ENCODE measurements around the gene WASF3. TPM values are rescaled to one million over a fixed set of nuclear protein-coding genes. Genes with fewer than 3 reads are reported as not detected.
A peak's percentile ranks its signal among the peaks of the same experiment; 100 is the strongest.

Gene WASF3
- total and polyA plus RNA-seq, 3 donors from 2014 or later: 27.3 to 36.2 (median 30.8) TPM

GRCh38 chr13:26709461-26709860 lies 152.0 kb downstream of the WASF3 start:
- 76 to 83% methylated on average over 7 of the region's 7 CpGs for WGBS, 2 donors

GRCh38 chr13:26710166-26710565 lies 152.7 kb downstream of the WASF3 start:
- no peaks in the 10 kb centered on the region for H3K27me3 ChIP-seq
- no peaks in the 10 kb centered on the region for H3K4me1 ChIP-seq
- no peaks in the 10 kb centered on the region for H3K9me3 ChIP-seq
- no peak for DNase-seq
- H3K36me3 ChIP-seq (ENCODE audit: low read depth, missing control alignments): no peaks in the 10 kb centered on the region
- peak overlapping the region in 1 of 2 donors; percentile 12 for H3K4me3 ChIP-seq
- intact Hi-C loops (cut with DNase I; ENCODE audit: low total_unique reads): no loop called here
- H3K27ac ChIP-seq: no peak overlapping the region
- TF ChIP-seq CTCF (IDR thresholded peaks at IDR 0.05) (no peak), POLR2A (IDR thresholded peaks at IDR 0.05) (no peak)
- 45 to 69% methylated on average over 10 to 13 of the region's 13 CpGs for WGBS, 2 donors

More at GRCh38 chr13:26709461-26709860, 152.0 kb downstream of the WASF3 start:
- DNase-seq: no peak
- H3K4me1 ChIP-seq: no peaks in the 10 kb centered on the region
- no peak overlapping the region for H3K27ac ChIP-seq
- intact Hi-C loops (cut with DNase I; ENCODE audit: low total_unique reads): loop anchor here (5.0 kb wide), 1 partner anchor 218 kb away; no protein-coding TSS in a partner anchor
- H3K4me3 ChIP-seq: no peak overlapping the region
- H3K27me3 ChIP-seq: no peaks in the 10 kb centered on the region
- no peak for TF ChIP-seq POLR2A (IDR thresholded peaks at IDR 0.05)
- no peak for TF ChIP-seq CTCF (IDR thresholded peaks at IDR 0.05)
- no peaks in the 10 kb centered on the region for H3K36me3 ChIP-seq (ENCODE audit: low read depth, missing control alignments)
- H3K9me3 ChIP-seq: no peaks in the 10 kb centered on the region

GRCh38 chr13:26711211-26711610 lies 153.7 kb downstream of the WASF3 start:
- no peaks in the 10 kb centered on the region for H3K9me3 ChIP-seq
- H3K27me3 ChIP-seq: no peaks in the 10 kb centered on the region
- 31 to 37% methylated on average over 4 of the region's 4 CpGs for WGBS, 2 donors
- no peaks in the 10 kb centered on the region for H3K4me1 ChIP-seq
- DNase-seq: no peak
- TF ChIP-seq CTCF (IDR thresholded peaks at IDR 0.05) (no peak), POLR2A (IDR thresholded peaks at IDR 0.05) (no peak)
- intact Hi-C loops (cut with DNase I; ENCODE audit: low total_unique reads): no loop called here
- no peak overlapping the region for H3K27ac ChIP-seq
- no peak overlapping the region for H3K4me3 ChIP-seq
- no peaks in the 10 kb centered on the region for H3K36me3 ChIP-seq (ENCODE audit: low read depth, missing control alignments)

- Histone ChIP-seq H3K27me3 (no peaks in the 10 kb centered on the region), H3K4me1 (no peaks in the 10 kb centered on the region), H3K9me3 (no peaks in the 10 kb centered on the region), H3K4me3 (no peak overlapping the region), H3K36me3 (ENCODE audit: low read depth, missing control alignments) (no peaks in the 10 kb centered on the region), H3K27ac (no peak overlapping the region)
- TF ChIP-seq CTCF (IDR thresholded peaks at IDR 0.05) (no peak), POLR2A (IDR thresholded peaks at IDR 0.05) (no peak)
- DNase-seq: no peak
- intact Hi-C loops (cut with DNase I; ENCODE audit: low total_unique reads): no loop called here
- whole genome bisulfite sequencing, 2 donors: 93 to 100% methylated on average over 1 of the region's 1 CpG
Observed at GRCh38 chr13:26713341-26713740, 155.9 kb downstream of the WASF3 start.

- Histone ChIP-seq H3K9me3 (no peaks in the 10 kb centered on the region), H3K36me3 (ENCODE audit: low read depth, missing control alignments) (no peaks in the 10 kb centered on the region), H3K27me3 (no peaks in the 10 kb centered on the region), H3K4me3 (no peak overlapping the region), H3K4me1 (no peaks in the 10 kb centered on the region), H3K27ac (no peak overlapping the region)
- no peak for DNase-seq
- intact Hi-C loops (cut with DNase I; ENCODE audit: low total_unique reads): no loop called here
- TF ChIP-seq POLR2A (IDR thresholded peaks at IDR 0.05): no peak
- no peak for TF ChIP-seq CTCF (IDR thresholded peaks at IDR 0.05)
- 87 to 93% methylated on average over 3 of the region's 3 CpGs for WGBS, 2 donors
Observed at GRCh38 chr13:26716984-26717383, 159.5 kb downstream of the WASF3 start.
